Nephron progenitor cell (in vitro differentiated cells): ENCODE results near the gene TMEM138.

ENCODE experiments used
- DNase-seq: peaks from one replicate; pipeline ENCODE4 v3.0.0; 2021
- H3K27ac Mint-ChIP-seq: 2 replicates; pipeline ENCODE4 v1.8.0; 2021; ENCODE audit warnings: mild to moderate bottlenecking, moderate library complexity, mixed read lengths
- H3K27me3 Mint-ChIP-seq: 2 replicates; pipeline ENCODE4 v1.8.0; 2021; ENCODE audit warnings: mild to moderate bottlenecking, low read depth, mixed read lengths; ENCODE audit not compliant: poor library complexity
- H3K36me3 Mint-ChIP-seq: 2 replicates; pipeline ENCODE4 v1.8.0; 2021; ENCODE audit warnings: low read depth, mixed read lengths
- H3K4me1 Mint-ChIP-seq: 2 replicates; pipeline ENCODE4 v1.8.0; 2021; ENCODE audit warnings: mixed read lengths
- H3K4me3 Mint-ChIP-seq: 2 replicates; pipeline ENCODE4 v1.8.0; 2021; ENCODE audit warnings: mild to moderate bottlenecking, moderate library complexity, mixed read lengths
- H3K9me3 Mint-ChIP-seq: 2 replicates; pipeline ENCODE4 v1.8.0; 2021; ENCODE audit warnings: mild to moderate bottlenecking, moderate library complexity, mixed read lengths
- CTCF ChIP-seq: fragments of 200-600 bp; sonication (generic); IDR thresholded peaks from 2 replicates; pipeline ENCODE4 v1.5.0; 2021; ENCODE audit warnings: antibody characterized with exemption

The TMEM138 gene

DNA sequence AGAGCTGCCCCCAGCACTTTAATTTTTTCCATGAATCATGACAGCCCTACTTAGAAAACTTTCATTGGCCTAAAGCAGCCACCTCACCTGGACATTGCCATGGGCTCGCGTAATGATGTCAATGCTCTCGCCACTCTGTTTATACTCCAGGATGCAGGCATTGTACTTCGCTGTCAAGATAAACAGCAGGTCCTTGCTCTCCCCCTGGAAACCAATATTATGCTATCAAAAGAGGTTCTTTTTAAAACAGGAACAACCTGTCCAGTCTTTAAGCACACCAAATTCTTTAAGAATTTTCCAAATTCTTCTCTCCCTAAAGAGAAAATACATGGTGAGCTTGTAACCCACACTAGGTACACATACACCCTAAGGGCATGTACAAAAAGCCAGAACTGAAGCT lies 32.3 kb upstream of the TMEM138 start:
- Mint-ChIP-seq H3K27ac (no peak overlapping the region), H3K9me3 (no peaks in the 10 kb centered on the region), H3K4me1 (peaks cover 38% of the 10 kb centered on the region), H3K36me3 (peaks cover 42% of the 10 kb centered on the region), H3K4me3 (no peak overlapping the region), H3K27me3 (no peaks in the 10 kb centered on the region)
- no peak for TF ChIP-seq CTCF
- no peak for DNase-seq

DNA sequence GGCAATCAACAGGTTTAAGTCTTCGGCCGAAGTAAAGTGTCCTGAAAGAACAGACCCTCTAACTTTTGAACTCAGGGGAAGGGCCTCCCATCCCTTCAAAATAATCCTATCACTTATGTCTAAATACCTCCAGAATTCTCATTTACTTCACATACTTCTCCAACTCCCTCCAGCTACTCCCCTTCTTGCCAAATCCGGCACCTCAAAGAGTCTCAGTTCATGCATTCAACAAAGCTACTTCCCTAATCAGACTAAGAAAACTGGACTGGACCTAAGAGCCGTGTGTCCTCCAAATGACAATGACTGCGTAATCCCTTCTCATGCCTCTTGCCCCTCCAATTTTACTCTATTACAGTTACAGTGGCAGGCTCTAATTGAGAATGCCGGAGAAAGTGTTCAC lies 30.5 kb upstream of the TMEM138 start:
- Mint-ChIP-seq H3K9me3 (no peaks in the 10 kb centered on the region), H3K27me3 (no peaks in the 10 kb centered on the region), H3K27ac (peak overlapping the region; percentile 79), H3K36me3 (peaks cover 25% of the 10 kb centered on the region), H3K4me1 (peaks cover 52% of the 10 kb centered on the region), H3K4me3 (peak overlapping the region; percentile 95)
- TF ChIP-seq CTCF, result no peak
- no peak for DNase-seq

GRCh38 chr11:61332281-61332796 lies 29.8 kb upstream of the TMEM138 start:
- no peak for TF ChIP-seq CTCF
- Mint-ChIP-seq H3K27ac (peak overlapping the region; percentile 79), H3K4me1 (peaks cover 59% of the 10 kb centered on the region), H3K4me3 (peak overlapping the region; percentile 95), H3K9me3 (no peaks in the 10 kb centered on the region), H3K36me3 (peaks cover 25% of the 10 kb centered on the region), H3K27me3 (no peaks in the 10 kb centered on the region)
- no peak for DNase-seq

GRCh38 chr11:61332797-61333549 lies 29.2 kb upstream of the TMEM138 start, which contains the start of the genes DDB1 and TKFC:
Gene DDB1 (minus strand): TSS chr11:61333105. CDS start chr11:61332968, 137 bp downstream.
Gene TKFC (plus strand): TSS chr11:61333228. CDS start chr11:61334729, 1,501 bp downstream.
- peak within 1 kb of the TSS; percentile 98 for H3K27ac Mint-ChIP-seq
- no peak for TF ChIP-seq CTCF
- peaks cover 59% of the 10 kb centered on the region for H3K4me1 Mint-ChIP-seq
- DNase-seq, result peak; percentile 96
- H3K27me3 Mint-ChIP-seq, result no peaks in the 10 kb centered on the region
- H3K9me3 Mint-ChIP-seq, result no peaks in the 10 kb centered on the region
- peaks cover 20% of the 10 kb centered on the region for H3K36me3 Mint-ChIP-seq
- H3K4me3 Mint-ChIP-seq, result peak within 1 kb of the TSS; percentile 95

DNA sequence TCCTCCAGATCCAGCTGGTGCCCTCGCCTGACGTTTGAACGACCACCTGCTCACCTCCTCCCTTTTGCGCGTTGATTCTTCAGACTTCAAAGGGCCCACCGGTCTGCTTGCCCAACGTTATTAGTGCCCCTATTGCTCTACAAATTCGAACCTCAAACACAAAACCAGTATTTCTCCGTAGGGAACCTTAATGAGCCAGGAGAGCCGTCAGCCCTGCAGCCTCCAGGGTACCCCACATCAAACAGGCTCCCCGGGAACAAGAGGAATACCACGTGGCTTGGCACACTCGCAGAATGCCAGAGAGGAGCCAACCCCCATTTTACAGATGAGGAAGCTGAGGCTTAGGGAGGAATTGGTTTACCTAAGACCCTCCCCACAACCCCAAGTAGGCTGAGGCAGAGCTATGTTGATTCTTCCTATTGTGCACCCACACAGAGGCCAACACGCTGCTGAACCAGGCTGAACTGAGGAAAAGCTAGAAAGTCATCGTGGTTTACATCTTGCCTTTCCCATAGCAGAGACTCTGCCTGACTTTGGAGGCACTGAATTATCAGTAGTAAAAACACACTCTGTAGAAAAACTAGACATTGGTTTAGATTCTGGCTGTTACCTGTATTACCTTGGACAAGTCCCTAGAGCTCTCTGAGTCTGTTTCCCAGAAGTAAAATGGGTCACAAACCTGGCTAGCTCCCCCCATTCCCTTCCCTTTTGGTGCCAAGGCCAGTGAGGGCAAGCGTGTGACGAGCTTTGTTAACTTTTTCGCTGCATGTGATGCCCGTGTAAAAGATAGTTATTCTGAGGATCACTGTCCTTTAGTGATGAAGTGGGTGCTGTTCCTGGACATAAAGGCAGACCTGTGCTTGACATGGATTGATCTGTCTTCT lies 28.4 kb upstream of the TMEM138 start:
- H3K27ac Mint-ChIP-seq, result peak overlapping the region; percentile 98
- no peak for TF ChIP-seq CTCF
- H3K4me1 Mint-ChIP-seq, result peaks cover 59% of the 10 kb centered on the region
- no peaks in the 10 kb centered on the region for H3K9me3 Mint-ChIP-seq
- peak overlapping the region; percentile 95 for H3K4me3 Mint-ChIP-seq
- H3K27me3 Mint-ChIP-seq, result no peaks in the 10 kb centered on the region
- H3K36me3 Mint-ChIP-seq, result peaks cover 20% of the 10 kb centered on the region
- DNase-seq, result no peak
